Caki2 (cell line): ENCODE data around the gene CCDC190. TPM values are rescaled to one million over a fixed set of nuclear protein-coding genes. Genes with fewer than 3 reads are reported as not detected.
A peak's percentile ranks its signal among the peaks of the same experiment; 100 is the strongest.
"Not testable (repeated sequence)": the region's sequence is repeated elsewhere in the genome, so short reads cannot be mapped to it uniquely, and the experiment has no call there.

Experiments
- DNase-seq: peaks from one replicate; pipeline ENCODE4 v3.0.0-alpha.2; 2015; ENCODE audit warnings: low read depth
- in situ Hi-C: cut with HindIII; loops from 2 replicates; pipeline ENCODE4 v1.10.0; 2016; ENCODE audit warnings: low sequenced_read_pairs, low pct_unique_long_range_greater_than_20kb, mixed read lengths
- total RNA-seq: library from RNA; depleted of rRNA; stranded (reverse); fragments of >200 nt; shearing (Covaris generic); gene quantifications from 2 replicates; pipeline ENCODE4 v1.2.3, GENCODE V29; 2014; ENCODE audit warnings: low replicate concordance

Gene CCDC190
- total RNA-seq, 1 experiment from 2014 or later, result not detected

- DNase-seq, result no peak
- in situ Hi-C loops, result no loop called here
These were observed 21.3 kb upstream of the CCDC190 start for GRCh38 chr1:162882248-162882674.

- in situ Hi-C loops, result no loop called here
- DNase-seq, result no peak
These were observed 20.6 kb upstream of the CCDC190 start for GRCh38 chr1:162881590-162881989.

GRCh38 chr1:162880617-162881016, 19.6 kb upstream of the CCDC190 start:
- in situ Hi-C loops, DNase-seq: not testable (repeated sequence)

- DNase-seq, result peak; percentile 44
- in situ Hi-C loops, result no loop called here
These were observed 17.1 kb upstream of the CCDC190 start for GRCh38 chr1:162878000-162878596.

- no peak for DNase-seq
- in situ Hi-C loops, result no loop called here
These were observed 16.4 kb upstream of the CCDC190 start for GRCh38 chr1:162877412-162877811.

GRCh38 chr1:162876751-162877150, 15.8 kb upstream of the CCDC190 start:
- in situ Hi-C loops, result no loop called here
- no peak for DNase-seq

- in situ Hi-C loops, result no loop called here
- DNase-seq, result no peak
These were observed 13.0 kb upstream of the CCDC190 start for GRCh38 chr1:162873671-162874666.

- no peak for DNase-seq
These were observed 12.0 kb upstream of the CCDC190 start for GRCh38 chr1:162872981-162873380.

GRCh38 chr1:162871417-162871816, 10.4 kb upstream of the CCDC190 start:
- in situ Hi-C loops, DNase-seq: not testable (repeated sequence)

More at GRCh38 chr1:162872981-162873380, 12.0 kb upstream of the CCDC190 start:
- in situ Hi-C loops, result no loop called here

- DNase-seq, result no peak
- in situ Hi-C loops, result no loop called here
These were observed 8.0 kb upstream of the CCDC190 start for GRCh38 chr1:162868972-162869371.

GRCh38 chr1:162861625-162862024, 650 bp upstream of the CCDC190 start:
- DNase-seq, result no peak
- in situ Hi-C loops, result no loop called here

GRCh38 chr1:162859191-162859590, 1.8 kb downstream of the CCDC190 start:
- DNase-seq, result no peak
- in situ Hi-C loops, result no loop called here

GRCh38 chr1:162857850-162858249, 3.1 kb downstream of the CCDC190 start:
- in situ Hi-C loops, result no loop called here
- peak; percentile 7 for DNase-seq

GRCh38 chr1:162856260-162856659, 4.7 kb downstream of the CCDC190 start:
- in situ Hi-C loops, result no loop called here
- peak; percentile 91 for DNase-seq

- DNase-seq, result no peak
- in situ Hi-C loops, result no loop called here
These were observed 5.4 kb downstream of the CCDC190 start for GRCh38 chr1:162855461-162856150.

- in situ Hi-C loops, result no loop called here
- peak; percentile 68 for DNase-seq
These were observed 6.6 kb downstream of the CCDC190 start for GRCh38 chr1:162854245-162854882.

GRCh38 chr1:162851341-162851740, 9.6 kb downstream of the CCDC190 start:
- DNase-seq, result no peak

GRCh38 chr1:162849711-162850110, 11.3 kb downstream of the CCDC190 start:
- no peak for DNase-seq
- in situ Hi-C loops, result no loop called here

More at GRCh38 chr1:162851341-162851740, 9.6 kb downstream of the CCDC190 start:
- in situ Hi-C loops, result no loop called here
